GM21367 (cell line): ENCODE results near the gene TARS3.
"Not testable (repeated sequence)": the region's sequence is repeated elsewhere in the genome, so short reads cannot be mapped to it uniquely, and the experiment has no call there.

Source experiments
- ATAC-seq: cut with Tn5 transposase; IDR thresholded peaks from one replicate; pipeline ENCODE4 v1.9.1; 2021; ENCODE audit not compliant: unreplicated experiment

Gene TARS3

GRCh38 chr15:101723874-101724674 is at the start of gene TARS3:
TSS of gene TARS3 (minus strand) at chr15:101724473. CDS start at chr15:101724387, 86 bp downstream.
- ATAC-seq, result peak; percentile 78

GRCh38 chr15:101773496-101774100 is 49.3 kb upstream of the TARS3 start:
- no peak for ATAC-seq

- no peak for ATAC-seq
Observed at GRCh38 chr15:101772921-101773320, 48.6 kb upstream of the TARS3 start.

- ATAC-seq, result not testable (repeated sequence)
Observed at GRCh38 chr15:101767083-101767640, 42.9 kb upstream of the TARS3 start.

- ATAC-seq, result no peak
Observed at GRCh38 chr15:101765772-101766456, 41.6 kb upstream of the TARS3 start.

GRCh38 chr15:101765340-101765671 is 41.0 kb upstream of the TARS3 start:
- ATAC-seq, result not testable (repeated sequence)

GRCh38 chr15:101764669-101765339 is 40.5 kb upstream of the TARS3 start:
- ATAC-seq, result not testable (repeated sequence)

- peak; percentile 26 for ATAC-seq
Observed at GRCh38 chr15:101746716-101747082, 22.4 kb upstream of the TARS3 start.

GRCh38 chr15:101734837-101735236 is 10.6 kb upstream of the TARS3 start:
- ATAC-seq, result not testable (repeated sequence)

GRCh38 chr15:101733545-101733944 is 9.3 kb upstream of the TARS3 start:
- no peak for ATAC-seq

- no peak for ATAC-seq
Observed at GRCh38 chr15:101732772-101733171, 8.5 kb upstream of the TARS3 start.

- ATAC-seq, result no peak
Observed at GRCh38 chr15:101731746-101732145, 7.5 kb upstream of the TARS3 start.

GRCh38 chr15:101727186-101727585 is 2.9 kb upstream of the TARS3 start:
- no peak for ATAC-seq

- no peak for ATAC-seq
Observed at GRCh38 chr15:101725073-101725472, 800 bp upstream of the TARS3 start.

GRCh38 chr15:101724675-101725005 is 367 bp upstream of the TARS3 start:
- no peak for ATAC-seq

- ATAC-seq, result peak; percentile 49
Observed at GRCh38 chr15:101723171-101723873, 951 bp downstream of the TARS3 start.

GRCh38 chr15:101718896-101719295 is 5.4 kb downstream of the TARS3 start:
- no peak for ATAC-seq

- no peak for ATAC-seq
Observed at GRCh38 chr15:101712078-101712477, 12.2 kb downstream of the TARS3 start.

GRCh38 chr15:101710806-101711205 is 13.5 kb downstream of the TARS3 start:
- ATAC-seq, result no peak

- no peak for ATAC-seq
Observed at GRCh38 chr15:101709466-101709865, 14.8 kb downstream of the TARS3 start.

GRCh38 chr15:101707983-101708382 is 16.3 kb downstream of the TARS3 start:
- no peak for ATAC-seq
